ENCODE data around the gene GRID1.

Gene GRID1

DNA sequence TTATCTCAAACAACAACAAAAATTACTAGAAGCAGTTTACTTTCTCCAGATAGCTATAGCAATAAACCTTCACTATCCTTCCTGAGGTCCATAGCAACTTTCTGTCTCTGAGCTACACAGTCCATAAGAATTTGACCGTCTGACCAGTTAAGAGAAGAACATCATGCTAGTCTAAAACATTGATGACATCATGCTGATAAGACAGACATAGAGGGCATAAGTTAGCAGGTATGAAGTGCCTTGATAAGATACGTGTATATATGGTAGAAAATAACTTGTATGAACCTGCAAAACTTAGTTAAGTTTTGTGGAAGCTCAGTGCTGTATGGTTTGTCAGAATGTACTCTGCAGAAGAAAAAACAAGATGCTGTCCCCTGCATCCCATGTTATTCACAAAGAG lies 353.0 kb downstream of the GRID1 start:
- DNase-seq = no peak

DNA sequence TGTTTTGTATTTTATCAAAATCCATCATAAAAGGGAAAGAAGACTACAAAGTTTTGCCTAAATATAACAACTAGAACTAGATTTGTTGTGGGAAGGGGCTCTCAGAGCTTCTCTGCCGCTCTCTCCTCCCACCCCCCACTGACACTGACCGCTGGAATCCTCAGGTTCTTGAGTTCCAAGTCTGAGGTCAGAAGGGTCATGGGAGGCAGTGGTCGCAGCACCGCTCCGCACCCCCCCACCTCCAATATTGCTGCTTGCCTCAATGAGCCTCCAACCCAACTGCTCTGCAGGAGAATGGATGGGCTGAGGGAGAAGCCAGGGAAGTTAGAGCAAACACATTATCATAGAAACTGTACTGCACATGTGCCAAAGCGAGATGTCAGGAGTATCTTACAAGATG lies 359.4 kb downstream of the GRID1 start:
- DNase-seq = no peak

GRCh38 chr10:86004337-86004736 lies 362.3 kb downstream of the GRID1 start:
- DNase-seq = no peak

- no peak for DNase-seq
Observed at GRCh38 chr10:86003201-86003621, 363.4 kb downstream of the GRID1 start.

- DNase-seq = no peak
Observed at GRCh38 chr10:86001521-86001920, 365.1 kb downstream of the GRID1 start.

- DNase-seq = no peak
Observed at GRCh38 chr10:85997544-85997943, 369.1 kb downstream of the GRID1 start.

DNA sequence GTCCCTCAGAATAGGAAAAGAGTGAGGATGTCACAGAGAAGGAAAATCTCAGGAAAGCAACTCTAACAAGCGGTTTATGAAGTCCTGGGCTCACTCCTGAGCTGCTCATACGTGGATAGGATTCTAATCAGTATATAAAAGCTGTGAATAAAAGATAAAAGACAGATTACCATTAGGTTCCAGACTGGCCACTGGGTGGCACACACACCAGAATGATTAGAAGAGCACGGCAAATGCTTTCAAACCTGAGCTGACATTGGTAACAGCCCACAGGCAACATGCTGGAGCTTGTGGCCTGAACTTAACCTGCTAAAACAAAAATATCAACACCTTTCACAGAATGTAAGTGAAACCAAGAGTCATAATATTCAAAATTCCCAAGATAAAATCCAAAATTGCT lies 370.8 kb downstream of the GRID1 start:
- DNase-seq = no peak

GRCh38 chr10:85993840-85994507 lies 372.6 kb downstream of the GRID1 start:
- no peak for DNase-seq

DNA sequence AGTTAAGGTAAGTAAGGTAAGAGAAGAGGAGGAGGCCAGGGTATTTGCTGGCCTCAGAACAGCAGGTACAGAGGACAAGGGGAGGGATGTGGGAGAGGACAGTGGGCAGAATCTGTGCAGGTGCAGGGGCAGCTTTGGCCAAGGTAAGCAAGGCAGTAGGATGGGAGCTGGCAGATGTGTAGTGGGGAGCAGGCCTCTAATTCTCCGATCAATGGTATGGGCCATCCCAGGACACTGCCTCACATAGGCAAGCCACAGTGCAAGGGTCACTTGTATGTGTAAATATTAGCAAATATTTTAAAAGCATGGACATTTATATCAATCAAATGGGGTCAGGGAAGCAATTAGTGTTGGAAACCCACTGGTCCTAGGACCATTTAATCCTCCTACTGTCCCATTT lies 373.5 kb downstream of the GRID1 start:
- no peak for DNase-seq

GRCh38 chr10:85992324-85992723 lies 374.3 kb downstream of the GRID1 start:
- no peak for DNase-seq

DNA sequence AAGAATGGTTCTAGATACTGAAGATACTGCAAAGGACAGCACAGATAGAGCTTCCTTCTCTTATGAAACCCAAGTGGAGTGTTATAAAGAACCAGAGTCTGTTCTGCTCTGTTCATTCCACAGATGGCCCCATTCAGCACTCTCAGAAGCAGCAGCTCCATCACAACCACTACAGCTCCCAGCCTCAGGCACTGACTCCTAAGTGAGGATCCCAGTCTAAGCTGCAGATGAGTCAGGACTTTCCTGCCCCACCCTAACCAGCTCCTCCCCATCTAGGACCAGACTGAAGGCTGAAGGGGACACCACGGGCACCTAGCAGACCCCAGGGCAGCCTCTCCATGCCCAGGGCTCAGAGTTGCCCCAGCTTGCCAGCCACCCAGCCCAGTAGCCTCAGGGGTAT lies 379.8 kb downstream of the GRID1 start:
- no peak for DNase-seq

GRCh38 chr10:85983051-85983450 lies 383.5 kb downstream of the GRID1 start:
- DNase-seq = no peak

- DNase-seq = no peak
Observed at GRCh38 chr10:85979598-85979997, 387.0 kb downstream of the GRID1 start.

DNA sequence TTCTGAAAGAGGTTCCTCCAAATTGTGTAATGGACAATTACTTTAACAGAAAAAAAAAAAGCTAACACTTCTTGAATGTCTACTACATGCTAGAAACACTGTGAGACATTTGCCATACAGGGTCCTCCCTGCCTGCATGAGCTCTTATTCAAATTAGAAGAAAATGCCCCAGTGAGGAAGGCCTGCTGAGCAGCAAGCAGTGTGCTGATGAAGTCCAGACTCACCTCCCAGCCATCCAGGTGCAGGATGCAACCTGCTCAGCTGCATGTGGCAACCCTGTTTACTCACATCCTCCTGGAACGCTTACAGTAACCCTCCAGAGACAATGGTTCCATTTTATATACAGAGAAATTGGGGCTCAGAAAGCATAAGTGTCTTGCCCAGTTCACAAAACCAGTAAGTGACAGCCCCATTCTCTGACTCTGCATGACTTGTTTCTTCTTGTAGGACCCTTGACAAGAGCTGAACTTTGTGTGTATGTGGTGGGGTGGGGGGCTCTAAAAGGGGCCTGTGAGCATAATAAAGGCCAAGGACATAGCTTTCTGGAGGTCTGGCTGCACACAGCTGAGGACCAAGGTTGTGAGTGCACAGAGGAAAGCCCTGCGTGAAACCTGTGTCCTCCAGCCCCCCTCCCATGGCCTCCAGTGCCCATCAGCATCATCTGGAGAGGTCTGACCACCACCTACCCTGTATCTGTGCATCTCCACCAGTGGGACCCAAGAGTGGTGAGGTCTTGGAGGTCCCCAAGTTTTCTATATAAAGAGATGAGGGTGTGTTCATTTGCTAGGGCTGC lies 387.8 kb downstream of the GRID1 start:
- DNase-seq = no peak

DNA sequence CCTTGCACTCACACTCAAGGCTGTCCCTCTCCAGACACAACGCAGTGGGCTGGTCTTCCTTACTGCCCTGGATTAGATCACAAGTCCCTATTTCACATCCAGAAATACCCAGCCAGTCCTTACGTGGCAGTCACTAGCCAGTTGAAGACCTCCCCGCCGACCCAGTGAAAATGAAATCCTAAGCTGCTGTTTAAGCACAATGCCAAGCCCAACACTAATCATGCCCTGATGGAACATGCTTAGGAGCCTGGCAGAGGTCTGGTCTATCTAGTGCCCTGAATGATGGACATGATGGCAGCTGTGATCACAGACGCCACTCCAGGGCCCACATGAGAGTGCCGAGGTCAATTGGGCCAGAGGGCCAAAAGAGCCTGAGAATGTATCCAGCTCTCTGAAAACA lies 389.0 kb downstream of the GRID1 start:
- DNase-seq = no peak

DNA sequence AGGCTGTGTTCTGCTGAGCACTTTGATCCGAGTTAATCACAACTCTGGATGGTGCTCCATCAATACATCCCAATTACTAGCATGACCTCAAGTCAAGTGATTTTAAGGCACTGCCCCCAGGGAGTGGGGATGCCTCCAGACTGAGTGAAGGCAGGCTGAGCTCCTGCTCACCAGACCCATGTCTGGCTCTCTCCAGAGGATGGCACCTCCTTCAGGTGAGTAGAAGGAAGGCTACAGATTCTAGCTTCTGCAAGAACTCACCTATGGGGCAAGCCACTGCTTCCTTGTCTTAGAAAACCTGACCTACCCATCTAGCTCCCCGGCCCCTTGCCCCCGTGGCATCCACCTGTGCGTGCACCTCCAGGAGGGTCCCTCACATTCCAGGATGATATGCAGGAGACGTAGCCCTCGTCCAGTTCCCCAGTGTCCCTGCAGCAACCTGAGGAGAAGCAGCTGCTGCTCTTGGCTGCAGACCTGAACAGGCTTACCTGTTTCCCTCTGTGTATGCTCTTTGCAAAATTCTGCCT lies 390.3 kb downstream of the GRID1 start:
- no peak for DNase-seq

GRCh38 chr10:85971494-85971893 lies 395.1 kb downstream of the GRID1 start:
- DNase-seq = no peak

DNA sequence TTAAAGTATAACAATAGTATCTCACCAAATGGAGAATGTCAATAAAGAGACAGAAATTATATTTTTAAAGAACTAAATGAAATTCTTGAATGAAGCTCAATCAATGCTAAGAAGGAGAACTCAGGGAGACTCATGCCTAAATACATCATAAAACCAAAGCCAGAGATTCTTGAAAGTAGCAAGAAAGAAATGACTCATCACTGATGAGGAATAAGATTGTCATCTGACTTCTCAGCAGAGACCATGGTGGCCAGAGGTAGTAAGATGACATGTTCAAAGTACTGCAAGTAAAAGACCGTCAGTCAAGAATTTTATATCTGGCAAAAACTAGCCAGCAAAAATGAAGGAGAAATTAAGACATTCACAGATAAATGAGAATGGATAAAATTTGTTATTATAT lies 399.0 kb downstream of the GRID1 start:
- no peak for DNase-seq

- no peak for DNase-seq
Observed at GRCh38 chr10:85961479-85962067, 405.0 kb downstream of the GRID1 start.

GRCh38 chr10:85961073-85961472 lies 405.5 kb downstream of the GRID1 start:
- DNase-seq = no peak

DNA sequence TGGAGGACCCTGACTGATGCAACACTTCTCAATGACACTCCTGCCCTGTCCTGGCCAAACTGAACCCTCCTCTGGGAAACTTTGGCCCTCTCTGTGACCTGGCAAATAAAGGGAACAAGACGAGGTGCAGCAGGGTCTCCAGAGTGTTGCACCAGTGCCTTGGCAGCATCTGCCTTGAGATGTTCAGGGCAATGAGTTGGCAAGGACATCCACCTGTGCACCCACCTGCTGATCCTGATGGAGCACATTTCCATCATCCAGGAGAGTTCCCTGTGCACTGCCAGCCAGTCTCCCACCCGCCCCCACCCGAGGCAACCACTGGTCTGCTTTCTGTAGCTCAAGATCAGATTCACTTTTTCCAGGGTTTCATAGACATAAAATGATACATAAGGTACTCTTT lies 407.4 kb downstream of the GRID1 start:
- no peak for DNase-seq

GRCh38 chr10:85950921-85951320 lies 415.7 kb downstream of the GRID1 start:
- no peak for DNase-seq

DNA sequence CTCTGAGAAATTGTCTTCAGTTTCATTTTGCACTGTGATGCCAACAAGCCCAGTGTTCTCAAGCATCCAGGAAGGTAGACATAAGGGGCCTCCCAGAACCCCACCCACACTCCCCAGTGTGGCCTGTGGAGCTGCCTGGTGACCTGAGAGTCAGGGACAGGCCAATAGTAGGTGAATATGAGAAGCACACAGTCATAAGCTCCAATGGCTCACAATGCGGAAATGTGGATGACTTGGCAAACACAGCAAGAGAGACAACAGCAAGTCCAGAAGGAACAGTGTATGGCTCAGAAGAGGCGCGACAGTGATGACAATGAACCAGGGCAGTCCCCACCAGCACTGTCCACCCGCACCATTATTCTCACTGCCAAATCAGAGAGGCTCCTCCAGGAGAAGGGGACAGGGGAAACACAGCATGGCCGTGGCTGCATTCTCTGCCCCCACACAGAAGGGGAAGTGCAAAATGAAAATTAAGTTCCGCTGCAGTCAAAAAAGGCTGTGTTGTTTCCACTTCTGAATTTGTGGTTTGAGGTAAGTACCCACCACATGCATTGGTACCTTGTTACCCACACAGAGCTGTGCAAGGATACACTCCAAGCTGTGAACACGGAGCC lies 419.8 kb downstream of the GRID1 start:
- DNase-seq = no peak

GRCh38 chr10:85936161-85936560 lies 430.4 kb downstream of the GRID1 start:
- DNase-seq = no peak
